HepG2 (cell line): ENCODE results near the gene STK4. TPM values are rescaled to one million over a fixed set of nuclear protein-coding genes. Genes with fewer than 3 reads are reported as not detected.

Source experiments
- ATAC-seq: fragments of 200-7000 bp; cut with Tn5 transposase; 3 replicates; pipeline ENCODE4 v1.9.1; 2020; ENCODE audit warnings: mild to moderate bottlenecking, moderate library complexity
- BruUV-seq: library from RNA; stranded (reverse); fragments of 400-500 nt; replicated peaks from 2 replicates; lab custom pipeline; 2021; lab: Mats Ljungman, UMichigan
- CTCF ChIA-PET: fragments of 300-600 bp; formaldehyde crosslinking; extraction: SDS; loops from one replicate; lab custom pipeline; 2021; ENCODE audit warnings: low total read pairs, inconsistent platforms, low intra/inter-chr PET ratio; lab: Yijun Ruan, JAX
- POLR2A ChIA-PET: fragments of 350-600 bp; sonication (Branson Sonifier 250); formaldehyde crosslinking; loops from one replicate; lab custom pipeline; 2020; ENCODE audit warnings: antibody characterized with exemption, inconsistent platforms; lab: Yijun Ruan, JAX
- DNase-seq: peaks from one replicate; pipeline ENCODE4 v3.0.0-alpha.2; 2015; ENCODE audit warnings: low spot score
- FAIRE-seq: peaks from 3 replicates; lab custom pipeline; 2011; peaks lifted over from hg19 to GRCh38; lab: Jason Lieb, UNC
- H2AFZ ChIP-seq: one replicate; pipeline ENCODE4 v1.6.1; 2011; ENCODE audit warnings: low read length, inconsistent platforms
- H3K27ac ChIP-seq: fragments of 300-600 bp; 3 replicates; pipeline ENCODE4 v1.8.0; 2011; ENCODE audit warnings: mixed run types, mild to moderate bottlenecking, mixed read lengths, low read length, inconsistent platforms; ENCODE audit not compliant: insufficient read depth; ENCODE audit errors: extremely low read length
- H3K27me3 ChIP-seq, 2 experiments: fragments of 200-600 bp in 1 of 2; 2 replicates in 1 of 2; 3 replicates in 1 of 2; pipeline versions ENCODE4 v1.6.0 to v1.8.0; 2011; ENCODE audit warnings: low read length in 2 of 2, mild to moderate bottlenecking in 2 of 2, moderate library complexity in 2 of 2, inconsistent platforms in 1 of 2; ENCODE audit not compliant: insufficient read depth in 2 of 2, control insufficient read depth in 1 of 2
- H3K36me3 ChIP-seq, 2 experiments: fragments of 200-600 bp in 1 of 2; replicated peaks in 1 of 2; 2 replicates in 1 of 2; 3 replicates in 1 of 2; pipeline versions ENCODE4 v1.5.1 to v1.8.0; 2011; ENCODE audit warnings: low read length in 2 of 2, inconsistent platforms in 1 of 2; ENCODE audit not compliant: insufficient read depth in 2 of 2, control insufficient read depth in 1 of 2
- H3K4me1 ChIP-seq: 2 replicates; pipeline ENCODE4 v1.5.1; 2012; ENCODE audit warnings: low read length, inconsistent platforms; ENCODE audit not compliant: insufficient read depth
- H3K4me2 ChIP-seq: 2 replicates; pipeline ENCODE4 v1.6.0; 2011; ENCODE audit warnings: low read depth, low read length, inconsistent platforms
- H3K4me3 ChIP-seq, 3 experiments: fragments of 200-600 bp in 1 of 3; sonication (generic), shearing (Covaris generic) in 1 of 3; replicated peaks in 1 of 3; 2 replicates each; pipeline ENCODE4 v1.5.1; 2011 to 2016; ENCODE audit warnings: low read length in 3 of 3, inconsistent platforms in 2 of 3, low read depth in 2 of 3, mild to moderate bottlenecking in 2 of 3, control low read depth in 1 of 3, mixed read lengths in 1 of 3; ENCODE audit not compliant: insufficient read depth in 1 of 3
- H3K79me2 ChIP-seq: one replicate; pipeline ENCODE4 v1.6.1; 2011; ENCODE audit warnings: low read length, inconsistent platforms; ENCODE audit not compliant: insufficient read depth
- H3K9ac ChIP-seq: 2 replicates; pipeline ENCODE4 v1.6.0; 2011; ENCODE audit warnings: mild to moderate bottlenecking, low read depth, low read length, inconsistent platforms; ENCODE audit not compliant: insufficient read depth
- H3K9me3 ChIP-seq: 2 replicates; pipeline ENCODE4 v1.5.1; 2012; ENCODE audit warnings: mild to moderate bottlenecking, low read length
- H4K20me1 ChIP-seq: 2 replicates; pipeline ENCODE4 v1.6.0; 2011; ENCODE audit warnings: inconsistent platforms, mild to moderate bottlenecking, low read length, moderate library complexity; ENCODE audit not compliant: insufficient read depth
- DNMT1 ChIP-seq: sonication (generic); formaldehyde crosslinking; IDR thresholded peaks from 2 replicates; pipeline ENCODE4 v1.5.1; 2020; ENCODE audit warnings: mild to moderate bottlenecking, missing genetic modification reagents
- HDAC1 ChIP-seq: sonication (generic); formaldehyde crosslinking; IDR thresholded peaks from 2 replicates; pipeline ENCODE4 v1.5.1; 2020; ENCODE audit warnings: mild to moderate bottlenecking, missing genetic modification reagents
- IKZF4 ChIP-seq: sonication (generic); formaldehyde crosslinking; IDR thresholded peaks from 2 replicates; pipeline ENCODE4 v1.5.1; 2020; ENCODE audit warnings: borderline replicate concordance, mild to moderate bottlenecking, low read depth, missing genetic modification reagents; ENCODE audit errors: not compliant biosample characterization
- MIER2 ChIP-seq: IDR thresholded peaks from 2 replicates; pipeline ENCODE4 v1.6.1; 2016; ENCODE audit warnings: missing biosample characterization, missing genetic modification reagents
- MTERF4 ChIP-seq: sonication (generic); formaldehyde crosslinking; IDR thresholded peaks from 2 replicates; pipeline ENCODE4 v1.8.0; 2023; ENCODE audit warnings: mild to moderate bottlenecking, missing genetic modification reagents
- PHB2 ChIP-seq: fragments of 450-650 bp; IDR thresholded peaks from 2 replicates; pipeline ENCODE4 v1.6.1; 2018; ENCODE audit not compliant: partially characterized antibody
- SCMH1 ChIP-seq: sonication (generic); formaldehyde crosslinking; IDR thresholded peaks from 2 replicates; pipeline ENCODE4 v1.9.0; 2021; ENCODE audit warnings: missing genetic modification reagents, mild to moderate bottlenecking, borderline replicate concordance
- ZNF383 ChIP-seq: sonication (generic); formaldehyde crosslinking; IDR thresholded peaks from 2 replicates; pipeline ENCODE4 v1.4.0; 2020; ENCODE audit warnings: missing genetic modification reagents, mild to moderate bottlenecking, borderline replicate concordance
- ZNF430 ChIP-seq: sonication (generic); formaldehyde crosslinking; IDR thresholded peaks from 2 replicates; pipeline ENCODE4 v1.9.0; 2021; ENCODE audit warnings: mild to moderate bottlenecking, missing genetic modification reagents
- ZNF484 ChIP-seq: sonication (generic); formaldehyde crosslinking; IDR thresholded peaks from 2 replicates; pipeline ENCODE4 v1.5.1; 2020; ENCODE audit warnings: mild to moderate bottlenecking, low read depth, missing genetic modification reagents, borderline replicate concordance
- ZNF709 ChIP-seq: sonication (generic); formaldehyde crosslinking; IDR thresholded peaks from 2 replicates; pipeline ENCODE4 v1.5.0; 2020; ENCODE audit warnings: mild to moderate bottlenecking, missing genetic modification reagents
- ZNF747 ChIP-seq: sonication (generic); formaldehyde crosslinking; IDR thresholded peaks from 2 replicates; pipeline ENCODE4 v1.8.1; 2023; ENCODE audit warnings: missing genetic modification reagents, mild to moderate bottlenecking, borderline replicate concordance
- ZZZ3 ChIP-seq: sonication (generic); formaldehyde crosslinking; IDR thresholded peaks from 2 replicates; pipeline ENCODE4 v1.4.0; 2020; ENCODE audit warnings: missing genetic modification reagents, mild to moderate bottlenecking, borderline replicate concordance
- WGBS: methylation state at CpG from one replicate; pipeline ENCODE4 v1.1.6; 2017; ENCODE audit warnings: low lambda C conversion rate; 5-methylcytosine and 5-hydroxymethylcytosine counted together
- in situ Hi-C: cut with HindIII; loops from 2 replicates; pipeline ENCODE4 v1.10.0; 2017; ENCODE audit warnings: low pct_unique_long_range_greater_than_20kb; ENCODE audit not compliant: extremely low pct_ligation_motif_present
- intact Hi-C: fragments of 100-400 bp; cut with micrococcal nuclease; formaldehyde crosslinking; loops from one replicate; pipeline ENCODE4 v1.10.0; 2022; ENCODE audit not compliant: unreplicated experiment
- polyA plus RNA-seq, 8 experiments: library from polyadenylated mRNA; depleted of rRNA in 3 of 8; stranded (reverse) in 7 of 8; unstranded in 1 of 8; fragments of >200 nt; fragmentation: Illumina TruSeq in 4 of 8; extraction: Trizol in 4 of 8; gene quantifications; 2 replicates each; pipeline versions ENCODE4 v1.2.1 to v1.2.3, GENCODE V29; 2011 to 2016; ENCODE audit warnings: low read depth in 4 of 8, missing spikeins in 1 of 8, mixed read lengths in 1 of 8; ENCODE audit not compliant: insufficient read depth in 1 of 8
- total RNA-seq, 5 experiments: library from RNA; depleted of rRNA; stranded (reverse); fragments of >200 nt; fragmentation: Illumina TruSeq; extraction: Trizol; gene quantifications; 2 replicates each; pipeline ENCODE4 v1.2.3, GENCODE V29; 2016; ENCODE audit warnings: low read depth in 1 of 5
- TF ChIP-seq, protein P1 (sequence below): sonication (generic); formaldehyde crosslinking; IDR thresholded peaks from 2 replicates; pipeline ENCODE4 v1.4.0; 2020; ENCODE audit warnings: mild to moderate bottlenecking, missing genetic modification reagents

STK4 gene
- total and polyA plus RNA-seq, 2 of the 13 experiments (the other 11 are each of a cell fraction or from before 2014, with no cell fraction given), result 25.6 to 38.3 TPM

- 56% methylated on average over 10 of the region's 11 CpGs for WGBS
- no peaks in the 10 kb centered on the region for H3K9me3 ChIP-seq
- no TSS peak for BruUV-seq
- H2AFZ ChIP-seq, result no peak overlapping the region
- ATAC-seq, result no peak
- H3K27me3 ChIP-seq, result peaks cover 0 to 13% of the 10 kb centered on the region in 2 experiments; a peak in 3 of 5 replicates
- H3K9ac ChIP-seq, result no peak overlapping the region
- no peak overlapping the region for H3K4me3 ChIP-seq
- no peaks in the 10 kb centered on the region for H3K4me1 ChIP-seq
- CTCF ChIA-PET, result interaction anchor here (2.2 to 3.0 kb wide), 3 partner anchors 14 to 84 kb away, joined by 15 to 47 read pairs (median 16); no protein-coding TSS in a partner anchor
- intact Hi-C loops (loop anchor here (1.0 kb wide), 2 partner anchors 51 to 84 kb away; no protein-coding TSS in a partner anchor), in situ Hi-C loops (loop anchor here (10.0 kb wide), 1 partner anchor 50 kb away; no protein-coding TSS in a partner anchor)
- FAIRE-seq, result no peak
- DNase-seq, result no peak
- H3K4me2 ChIP-seq, result no peak overlapping the region
- no peak overlapping the region for H3K27ac ChIP-seq
- no peaks in the 10 kb centered on the region for H3K79me2 ChIP-seq
- H3K36me3 ChIP-seq, result no peaks in the 10 kb centered on the region
- no peaks in the 10 kb centered on the region for H4K20me1 ChIP-seq
- POLR2A ChIA-PET, result interaction anchor here (1.3 kb wide), 1 partner anchor 51 kb away, joined by 7 read pairs; no protein-coding TSS in a partner anchor
- TF ChIP-seq, protein P1, sequence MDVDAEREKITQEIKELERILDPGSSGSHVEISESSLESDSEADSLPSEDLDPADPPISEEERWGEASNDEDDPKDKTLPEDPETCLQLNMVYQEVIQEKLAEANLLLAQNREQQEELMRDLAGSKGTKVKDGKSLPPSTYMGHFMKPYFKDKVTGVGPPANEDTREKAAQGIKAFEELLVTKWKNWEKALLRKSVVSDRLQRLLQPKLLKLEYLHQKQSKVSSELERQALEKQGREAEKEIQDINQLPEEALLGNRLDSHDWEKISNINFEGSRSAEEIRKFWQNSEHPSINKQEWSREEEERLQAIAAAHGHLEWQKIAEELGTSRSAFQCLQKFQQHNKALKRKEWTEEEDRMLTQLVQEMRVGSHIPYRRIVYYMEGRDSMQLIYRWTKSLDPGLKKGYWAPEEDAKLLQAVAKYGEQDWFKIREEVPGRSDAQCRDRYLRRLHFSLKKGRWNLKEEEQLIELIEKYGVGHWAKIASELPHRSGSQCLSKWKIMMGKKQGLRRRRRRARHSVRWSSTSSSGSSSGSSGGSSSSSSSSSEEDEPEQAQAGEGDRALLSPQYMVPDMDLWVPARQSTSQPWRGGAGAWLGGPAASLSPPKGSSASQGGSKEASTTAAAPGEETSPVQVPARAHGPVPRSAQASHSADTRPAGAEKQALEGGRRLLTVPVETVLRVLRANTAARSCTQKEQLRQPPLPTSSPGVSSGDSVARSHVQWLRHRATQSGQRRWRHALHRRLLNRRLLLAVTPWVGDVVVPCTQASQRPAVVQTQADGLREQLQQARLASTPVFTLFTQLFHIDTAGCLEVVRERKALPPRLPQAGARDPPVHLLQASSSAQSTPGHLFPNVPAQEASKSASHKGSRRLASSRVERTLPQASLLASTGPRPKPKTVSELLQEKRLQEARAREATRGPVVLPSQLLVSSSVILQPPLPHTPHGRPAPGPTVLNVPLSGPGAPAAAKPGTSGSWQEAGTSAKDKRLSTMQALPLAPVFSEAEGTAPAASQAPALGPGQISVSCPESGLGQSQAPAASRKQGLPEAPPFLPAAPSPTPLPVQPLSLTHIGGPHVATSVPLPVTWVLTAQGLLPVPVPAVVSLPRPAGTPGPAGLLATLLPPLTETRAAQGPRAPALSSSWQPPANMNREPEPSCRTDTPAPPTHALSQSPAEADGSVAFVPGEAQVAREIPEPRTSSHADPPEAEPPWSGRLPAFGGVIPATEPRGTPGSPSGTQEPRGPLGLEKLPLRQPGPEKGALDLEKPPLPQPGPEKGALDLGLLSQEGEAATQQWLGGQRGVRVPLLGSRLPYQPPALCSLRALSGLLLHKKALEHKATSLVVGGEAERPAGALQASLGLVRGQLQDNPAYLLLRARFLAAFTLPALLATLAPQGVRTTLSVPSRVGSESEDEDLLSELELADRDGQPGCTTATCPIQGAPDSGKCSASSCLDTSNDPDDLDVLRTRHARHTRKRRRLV (CRISPR knock-in tag), result no peak
- TF ChIP-seq HDAC1, result no peak
- TF ChIP-seq DNMT1 (CRISPR knock-in tag), result no peak
- no peak for TF ChIP-seq PHB2
- TF ChIP-seq ZNF747 (CRISPR knock-in tag), result no peak
- no peak for TF ChIP-seq ZNF383 (CRISPR knock-in tag)
- TF ChIP-seq ZNF484 (CRISPR knock-in tag), result no peak
- TF ChIP-seq ZZZ3 (CRISPR knock-in tag), result no peak
- no peak for TF ChIP-seq IKZF4 (CRISPR knock-in tag)
- no peak for TF ChIP-seq SCMH1
- no peak for TF ChIP-seq MIER2
- TF ChIP-seq ZNF709 (CRISPR knock-in tag), result 0 out of 2 replicates have a peak, but pooled peaks have one; percentile 51
- no peak for TF ChIP-seq ZNF430
- TF ChIP-seq MTERF4 (CRISPR knock-in tag), result 0 out of 2 replicates have a peak, but pooled peaks have one; percentile 50
Measured at GRCh38 chr20:45094864-45095574, 128.7 kb downstream of the STK4 start.
